ENCODE measurements around the gene FRS3. TPM values are rescaled to one million over a fixed set of nuclear protein-coding genes. Genes with fewer than 3 reads are reported as not detected.

Gene FRS3
- total RNA-seq, 1 experiment from 2014 or later = 4.3 TPM

GRCh38 chr6:41771058-41771983, 8.4 kb downstream of the FRS3 start:
- intact Hi-C loops (cut with micrococcal nuclease) = loop anchor here (10.0 kb wide), 1 partner anchor 167 kb away; no protein-coding TSS in a partner anchor

GRCh38 chr6:41770381-41771057, 9.2 kb downstream of the FRS3 start:
- DNase-seq = no peak
- Histone ChIP-seq H2AFZ (ENCODE audit: low read length) (no peak overlapping the region), H3K4me3 (ENCODE audit: low read length) (no peak overlapping the region), H3K9ac (ENCODE audit: low read length) (no peak overlapping the region), H3K4me2 (ENCODE audit: low read length) (no peak overlapping the region), H3K9me3 (ENCODE audit: low read length) (no peaks in the 10 kb centered on the region), H3K27me3 (ENCODE audit: low read length) (no peaks in the 10 kb centered on the region), H3F3A (ENCODE audit: low read length, unreplicated experiment) (no peaks in the 10 kb centered on the region), H4K20me1 (ENCODE audit: low read length) (no peaks in the 10 kb centered on the region), H3K79me2 (ENCODE audit: low read length) (no peaks in the 10 kb centered on the region), H3K27ac (ENCODE audit: low read length) (no peak overlapping the region), H3K4me1 (ENCODE audit: insufficient read depth, low read length) (peaks cover 16% of the 10 kb centered on the region), H3K9me2 (replicated peaks; ENCODE audit: low read length) (no peaks in the 10 kb centered on the region), H3K36me3 (ENCODE audit: low read depth, low read length) (no peaks in the 10 kb centered on the region; the same call in 1 of the 2 replicates)
- no TSS peak for BruUV-seq (replicated peaks)
- ChIA-PET POLR2A (ENCODE audit: unreplicated experiment) (no interaction called here), CTCF (no interaction called here)
- TF ChIP-seq EZH2 (IDR thresholded peaks at IDR 0.05; ENCODE audit: low read length, unreplicated experiment) (no peak), CTCF (conservative IDR thresholded peaks at IDR 0.05; ENCODE audit: low read depth, low read length) (no peak), EZH2phosphoT487 (IDR thresholded peaks at IDR 0.05; ENCODE audit: borderline replicate concordance, low read length) (no peak)
- ATAC-seq = no peak
- intact Hi-C loops (cut with micrococcal nuclease) = loop anchor here (10.0 kb wide), 1 partner anchor 166 kb away; no protein-coding TSS in a partner anchor

More at GRCh38 chr6:41771058-41771983, 8.4 kb downstream of the FRS3 start:
- no peak overlapping the region for H3K4me2 ChIP-seq (ENCODE audit: low read length)
- DNase-seq (no peak), ATAC-seq (no peak)
- CTCF ChIA-PET = no interaction called here
- H4K20me1 ChIP-seq (ENCODE audit: low read length) = no peaks in the 10 kb centered on the region
- no peaks in the 10 kb centered on the region for H3K79me2 ChIP-seq (ENCODE audit: low read length)
- no peaks in the 10 kb centered on the region for H3K27me3 ChIP-seq (ENCODE audit: low read length)
- H3K9me2 ChIP-seq (replicated peaks; ENCODE audit: low read length) = no peaks in the 10 kb centered on the region
- BruUV-seq (replicated peaks) = no TSS peak
- peaks cover 14% of the 10 kb centered on the region for H3K4me1 ChIP-seq (ENCODE audit: insufficient read depth, low read length)
- H3K9ac ChIP-seq (ENCODE audit: low read length) = no peak overlapping the region
- H3F3A ChIP-seq (ENCODE audit: low read length, unreplicated experiment) = no peaks in the 10 kb centered on the region
- TF ChIP-seq EZH2 (IDR thresholded peaks at IDR 0.05; ENCODE audit: low read length, unreplicated experiment) (no peak), EZH2phosphoT487 (IDR thresholded peaks at IDR 0.05; ENCODE audit: borderline replicate concordance, low read length) (no peak), CTCF (conservative IDR thresholded peaks at IDR 0.05; ENCODE audit: low read depth, low read length) (no peak)
- H2AFZ ChIP-seq (ENCODE audit: low read length) = no peak overlapping the region
- POLR2A ChIA-PET (ENCODE audit: unreplicated experiment) = interaction anchor here (0.7 kb wide), 1 partner anchor 24 kb away, joined by 3 read pairs; the partner anchor contains the start of gene PGC
- H3K9me3 ChIP-seq (ENCODE audit: low read length) = no peaks in the 10 kb centered on the region
- no peak overlapping the region for H3K4me3 ChIP-seq (ENCODE audit: low read length)
- H3K27ac ChIP-seq (ENCODE audit: low read length) = no peak overlapping the region
- no peaks in the 10 kb centered on the region; the same call in none of the 2 replicates for H3K36me3 ChIP-seq (ENCODE audit: low read depth, low read length)

Data from PC-3 (cell line).